Effector memory CD4-positive, alpha-beta T cell (primary cell): ENCODE data around the gene PARD3B.

ENCODE experiments used
- DNase-seq, 3 donors: peaks; one replicate each; pipeline ENCODE4 v3.0.0-alpha.2; 2020
- H3K27ac ChIP-seq: 2 replicates; pipeline ENCODE4 v1.7.0; 2013; ENCODE audit warnings: mild to moderate bottlenecking, low read length, moderate library complexity; ENCODE audit not compliant: insufficient read depth, poor library complexity, severe bottlenecking
- H3K27me3 ChIP-seq: replicated peaks from 2 replicates; pipeline ENCODE4 v1.7.0; 2013; ENCODE audit warnings: mild to moderate bottlenecking, low read length; ENCODE audit not compliant: insufficient read depth, control insufficient read depth, poor library complexity, severe bottlenecking
- H3K36me3 ChIP-seq: 2 replicates; pipeline ENCODE4 v1.7.0; 2013; ENCODE audit warnings: mild to moderate bottlenecking, low read length, moderate library complexity; ENCODE audit not compliant: control insufficient read depth, insufficient read depth
- H3K4me1 ChIP-seq: 2 replicates; pipeline ENCODE4 v1.7.0; 2013; ENCODE audit warnings: low read length, mild to moderate bottlenecking; ENCODE audit not compliant: control insufficient read depth, insufficient read depth, poor library complexity, severe bottlenecking
- H3K4me3 ChIP-seq: 2 replicates; pipeline ENCODE4 v1.7.0; 2013; ENCODE audit warnings: low read length, low read depth, mild to moderate bottlenecking; ENCODE audit not compliant: insufficient read depth, poor library complexity, severe bottlenecking
- H3K9me3 ChIP-seq: 2 replicates; pipeline ENCODE4 v1.7.0; 2013; ENCODE audit warnings: mild to moderate bottlenecking, low read length, moderate library complexity; ENCODE audit not compliant: control insufficient read depth

Gene PARD3B

DNA sequence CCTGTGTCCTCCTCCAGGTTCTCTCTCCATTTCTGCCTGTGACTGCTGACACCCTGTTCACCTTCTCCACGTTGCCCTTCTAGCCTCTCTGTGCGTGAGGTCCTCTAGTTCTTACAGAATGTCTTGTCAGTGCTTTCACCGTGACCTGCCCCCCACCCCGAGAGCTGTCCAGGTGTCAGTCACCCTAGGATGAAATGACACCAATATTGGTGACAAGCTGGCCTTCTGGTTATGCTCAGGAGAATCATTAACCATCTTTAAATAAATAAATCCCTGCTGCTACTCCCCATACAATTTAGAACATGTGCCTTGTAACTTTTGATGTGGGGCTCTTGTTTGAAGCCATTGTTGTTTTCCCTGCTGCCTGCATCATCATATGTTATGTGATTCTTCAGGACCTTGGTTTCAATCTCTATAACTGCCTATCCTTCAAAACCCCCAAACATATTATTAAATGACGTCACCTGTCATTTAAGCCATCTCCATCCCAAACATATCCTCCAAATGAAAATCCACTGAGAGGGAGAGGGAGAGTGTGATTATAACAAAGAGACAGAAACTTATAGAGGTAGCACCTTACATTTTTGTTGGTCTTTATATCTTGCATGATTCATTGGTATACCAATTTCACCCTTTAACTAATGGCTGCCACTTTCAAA, 496.3 kb downstream of the PARD3B start:
- Histone ChIP-seq H3K27ac (no peak overlapping the region), H3K9me3 (no peaks in the 10 kb centered on the region), H3K4me1 (no peaks in the 10 kb centered on the region), H3K4me3 (no peak overlapping the region), H3K27me3 (no peaks in the 10 kb centered on the region), H3K36me3 (no peaks in the 10 kb centered on the region)
- no peak for DNase-seq

DNA sequence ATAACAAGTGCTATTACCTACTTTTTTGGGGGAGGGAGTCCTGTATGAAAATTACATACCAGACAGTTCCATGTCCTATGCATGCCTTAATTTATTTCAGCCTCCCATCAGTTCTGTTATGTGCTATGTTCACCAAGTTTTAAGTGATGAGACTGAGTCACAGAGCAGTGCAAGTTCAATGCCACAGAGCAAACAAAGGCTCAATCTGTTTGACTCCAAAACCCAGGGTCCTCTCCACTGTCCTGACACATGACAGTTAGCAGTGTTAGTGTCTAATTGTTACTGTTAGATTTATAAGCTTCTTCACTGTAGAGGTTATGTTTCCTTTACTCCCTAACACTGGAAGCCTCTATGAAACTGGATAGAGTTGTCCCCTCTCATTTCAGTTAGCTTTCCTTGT, 498.0 kb downstream of the PARD3B start:
- Histone ChIP-seq H3K36me3 (no peaks in the 10 kb centered on the region), H3K27me3 (no peaks in the 10 kb centered on the region), H3K4me1 (no peaks in the 10 kb centered on the region), H3K9me3 (no peaks in the 10 kb centered on the region), H3K4me3 (no peak overlapping the region), H3K27ac (no peak overlapping the region)
- DNase-seq: no peak

DNA sequence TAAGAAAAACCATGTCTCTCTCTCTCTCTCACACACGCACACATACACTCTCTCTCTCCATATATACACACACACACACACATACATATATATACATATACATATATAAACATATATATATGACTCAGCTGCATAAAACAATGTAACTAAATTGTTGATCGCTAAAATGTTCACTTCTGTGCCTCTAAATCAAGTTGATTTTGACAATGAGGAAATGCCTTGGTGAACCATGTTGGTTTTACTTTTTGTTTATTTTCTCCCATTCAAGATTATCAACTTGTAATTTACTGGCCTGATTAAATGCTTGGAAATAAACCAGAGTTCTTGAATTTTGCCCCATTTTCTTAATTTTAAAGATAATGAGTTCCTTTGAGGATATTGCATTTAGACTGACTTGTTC, 500.4 kb downstream of the PARD3B start:
- no peaks in the 10 kb centered on the region for H3K27me3 ChIP-seq
- H3K4me3 ChIP-seq: no peak overlapping the region
- H3K27ac ChIP-seq: no peak overlapping the region
- DNase-seq: no peak
- no peaks in the 10 kb centered on the region for H3K4me1 ChIP-seq
- no peaks in the 10 kb centered on the region for H3K36me3 ChIP-seq
- peaks cover 7% of the 10 kb centered on the region for H3K9me3 ChIP-seq

DNA sequence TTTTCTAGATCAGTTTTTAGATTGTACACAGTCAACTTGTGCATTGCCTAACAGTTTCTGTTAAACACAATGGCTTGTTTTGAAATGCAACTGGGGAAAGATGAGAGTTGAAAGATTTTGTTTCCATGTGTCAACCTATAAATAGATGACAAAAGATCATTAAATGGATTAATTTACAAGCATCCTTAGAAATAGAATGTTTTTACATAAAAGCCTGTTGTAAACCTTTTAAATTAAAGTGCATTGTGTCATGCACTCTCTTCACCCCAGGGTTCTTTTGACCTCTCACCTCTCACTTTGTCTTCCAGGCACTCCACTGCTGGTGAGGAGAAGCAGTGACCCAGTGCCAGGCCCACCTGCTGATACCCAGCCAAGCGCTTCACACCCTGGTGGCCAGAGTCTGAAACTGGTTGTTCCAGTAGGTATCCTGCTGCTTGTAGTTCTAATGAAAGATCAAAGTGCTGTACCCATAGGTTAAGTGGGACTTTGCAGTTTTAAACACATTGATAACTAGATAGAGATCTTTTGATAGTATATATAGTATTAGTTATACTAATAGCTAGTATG, 502.1 kb downstream of the PARD3B start:
- H3K27ac ChIP-seq: no peak overlapping the region
- no peak for DNase-seq
- peaks cover 7% of the 10 kb centered on the region for H3K9me3 ChIP-seq
- no peaks in the 10 kb centered on the region for H3K27me3 ChIP-seq
- H3K4me1 ChIP-seq: no peaks in the 10 kb centered on the region
- H3K36me3 ChIP-seq: no peaks in the 10 kb centered on the region
- no peak overlapping the region for H3K4me3 ChIP-seq

GRCh38 chr2:205051417-205051816, 506.1 kb downstream of the PARD3B start:
- H3K4me1 ChIP-seq: no peaks in the 10 kb centered on the region
- no peak overlapping the region for H3K4me3 ChIP-seq
- peaks cover 7% of the 10 kb centered on the region for H3K9me3 ChIP-seq
- H3K36me3 ChIP-seq: no peaks in the 10 kb centered on the region
- DNase-seq: no peak
- no peak overlapping the region for H3K27ac ChIP-seq
- no peaks in the 10 kb centered on the region for H3K27me3 ChIP-seq

- no peaks in the 10 kb centered on the region for H3K36me3 ChIP-seq
- peaks cover 7% of the 10 kb centered on the region for H3K9me3 ChIP-seq
- no peak for DNase-seq
- no peak overlapping the region for H3K4me3 ChIP-seq
- H3K27me3 ChIP-seq: no peaks in the 10 kb centered on the region
- H3K4me1 ChIP-seq: no peaks in the 10 kb centered on the region
- no peak overlapping the region for H3K27ac ChIP-seq
These were observed 507.5 kb downstream of the PARD3B start for GRCh38 chr2:205052781-205053180.

DNA sequence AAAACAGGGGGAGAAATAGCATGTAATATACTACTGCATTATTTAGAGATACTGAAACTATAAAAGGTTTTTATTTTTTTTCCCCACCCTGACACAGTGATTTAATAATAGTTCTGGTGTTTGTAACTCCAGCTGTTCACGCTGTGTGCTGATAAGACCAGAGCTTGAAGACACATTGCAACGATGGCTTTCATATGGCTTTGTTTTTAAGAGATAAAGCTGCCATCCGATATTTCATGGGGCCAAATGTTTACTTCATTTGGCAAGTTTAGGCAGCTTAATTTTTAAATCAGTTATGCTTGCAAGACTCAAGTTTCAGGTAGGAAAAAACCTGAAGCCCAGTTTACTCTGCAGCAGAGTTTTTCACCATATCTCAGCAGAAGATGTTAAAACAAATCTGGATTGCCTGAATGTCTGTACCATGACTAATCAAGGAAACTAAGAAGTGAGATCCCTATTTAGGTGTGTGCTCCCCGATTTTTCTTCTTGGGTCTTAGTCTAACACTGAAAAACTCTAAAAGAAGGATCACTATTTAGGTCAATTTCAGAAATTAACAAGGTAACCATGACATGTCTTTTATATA, 508.6 kb downstream of the PARD3B start:
- H3K4me1 ChIP-seq: no peaks in the 10 kb centered on the region
- H3K27ac ChIP-seq: no peak overlapping the region
- H3K27me3 ChIP-seq: no peaks in the 10 kb centered on the region
- H3K36me3 ChIP-seq: no peaks in the 10 kb centered on the region
- H3K9me3 ChIP-seq: peaks cover 5% of the 10 kb centered on the region
- no peak for DNase-seq
- H3K4me3 ChIP-seq: no peak overlapping the region

DNA sequence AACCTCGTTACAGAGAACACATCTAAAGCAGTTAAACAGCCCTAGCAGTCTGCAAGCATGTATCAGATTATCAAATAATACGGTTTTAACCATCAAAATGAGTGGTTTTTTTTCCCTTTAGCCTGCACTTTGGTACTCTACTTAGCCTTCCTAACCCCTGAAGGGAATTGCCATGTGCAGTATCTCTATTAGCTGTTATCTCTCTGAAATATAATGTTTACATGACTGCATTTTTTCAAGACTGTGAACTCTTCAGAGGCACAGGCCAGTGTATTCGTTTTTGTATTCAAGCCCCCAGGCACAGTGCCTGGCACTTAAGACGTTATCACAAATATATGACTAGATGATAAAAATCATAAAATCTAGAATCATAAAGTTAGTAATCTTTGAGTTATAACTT, 509.5 kb downstream of the PARD3B start:
- Histone ChIP-seq H3K9me3 (no peaks in the 10 kb centered on the region), H3K4me1 (no peaks in the 10 kb centered on the region), H3K36me3 (no peaks in the 10 kb centered on the region), H3K4me3 (no peak overlapping the region), H3K27me3 (no peaks in the 10 kb centered on the region), H3K27ac (no peak overlapping the region)
- DNase-seq: no peak

DNA sequence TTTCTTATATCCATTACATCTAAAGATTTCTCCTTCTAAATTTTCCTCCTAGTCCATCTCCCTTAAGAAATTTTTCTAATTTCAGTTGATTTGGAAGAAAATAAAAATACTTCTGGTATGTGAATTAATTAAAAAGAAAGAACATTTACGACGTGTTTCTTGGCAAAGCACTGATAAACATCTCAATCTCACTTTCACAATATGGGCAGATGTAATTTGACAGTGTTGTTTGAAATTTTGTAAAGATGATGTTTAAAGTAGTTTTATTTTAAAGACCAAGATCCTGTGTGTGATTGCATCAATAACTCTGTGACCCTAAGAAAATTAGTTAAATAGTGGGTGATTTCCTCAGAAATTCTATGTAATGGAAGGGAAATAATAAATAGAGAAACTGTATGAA, 510.0 kb downstream of the PARD3B start:
- no peaks in the 10 kb centered on the region for H3K4me1 ChIP-seq
- H3K4me3 ChIP-seq: no peak overlapping the region
- H3K9me3 ChIP-seq: no peaks in the 10 kb centered on the region
- H3K27ac ChIP-seq: no peak overlapping the region
- no peaks in the 10 kb centered on the region for H3K27me3 ChIP-seq
- no peaks in the 10 kb centered on the region for H3K36me3 ChIP-seq
- no peak for DNase-seq

DNA sequence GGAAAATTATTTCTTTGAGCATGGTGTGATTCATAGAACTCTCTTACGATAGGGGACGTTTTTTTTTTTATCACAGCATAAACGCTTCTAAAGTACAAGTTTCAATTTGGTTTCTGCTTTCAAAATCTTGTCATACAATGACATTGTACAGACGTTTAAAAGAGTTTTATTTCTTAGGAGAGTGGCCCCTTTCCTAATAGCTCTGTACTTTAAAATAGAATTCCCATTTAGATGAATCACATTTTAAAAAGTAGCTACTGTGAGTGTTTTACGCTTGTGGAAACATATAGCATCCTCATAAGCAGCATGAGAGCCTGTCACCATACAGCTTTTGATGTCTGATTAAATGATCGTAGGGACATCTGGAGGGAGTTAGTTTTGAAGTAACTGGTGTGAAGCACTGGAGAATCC, 510.9 kb downstream of the PARD3B start:
- no peak overlapping the region for H3K27ac ChIP-seq
- no peaks in the 10 kb centered on the region for H3K36me3 ChIP-seq
- H3K9me3 ChIP-seq: no peaks in the 10 kb centered on the region
- no peak for DNase-seq
- no peaks in the 10 kb centered on the region for H3K27me3 ChIP-seq
- no peaks in the 10 kb centered on the region for H3K4me1 ChIP-seq
- H3K4me3 ChIP-seq: peak overlapping the region; percentile 23
